Measurements from ENCODE around the gene FUNDC1.

The FUNDC1 gene

DNA sequence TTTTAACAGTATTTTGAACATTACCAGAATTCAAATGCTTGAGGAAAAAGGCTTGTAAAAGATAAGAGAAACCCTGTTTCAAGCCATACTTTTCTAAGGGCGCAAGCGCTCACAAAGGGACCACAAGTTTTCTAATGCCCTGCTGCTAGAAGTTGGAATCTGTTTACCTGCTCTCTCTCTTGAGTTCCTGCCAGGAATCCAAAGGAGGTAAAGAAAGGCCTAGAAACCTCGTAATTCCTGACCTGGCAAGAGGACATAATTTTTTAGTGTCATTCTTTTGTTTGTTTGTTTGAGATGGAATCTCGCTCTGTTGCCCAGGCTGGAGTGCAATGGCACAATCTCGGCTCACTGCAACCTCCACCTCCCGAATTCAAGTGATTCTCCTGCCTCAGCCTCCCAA lies 1.4 kb upstream of the FUNDC1 start:
- Histone ChIP-seq H3K27ac (ENCODE audit: insufficient read depth, low read depth, low read length, poor library complexity, severe bottlenecking) (no peak overlapping the region), H3K4me1 (ENCODE audit: control insufficient read depth, insufficient read depth, low read length) (no peaks in the 10 kb centered on the region), H3K27me3 (ENCODE audit: control insufficient read depth, insufficient read depth, low read length, poor library complexity, severe bottlenecking) (no peaks in the 10 kb centered on the region), H3K4me3 (ENCODE audit: insufficient read depth, low read depth, low read length) (no peak overlapping the region), H3K9me3 (ENCODE audit: control insufficient read depth, low read length) (no peaks in the 10 kb centered on the region), H3K36me3 (ENCODE audit: control insufficient read depth, insufficient read depth, low read length) (no peaks in the 10 kb centered on the region)
- 95% methylated on average over 5 to 6 of the region's 6 CpGs for WGBS, 2 experiments

DNA sequence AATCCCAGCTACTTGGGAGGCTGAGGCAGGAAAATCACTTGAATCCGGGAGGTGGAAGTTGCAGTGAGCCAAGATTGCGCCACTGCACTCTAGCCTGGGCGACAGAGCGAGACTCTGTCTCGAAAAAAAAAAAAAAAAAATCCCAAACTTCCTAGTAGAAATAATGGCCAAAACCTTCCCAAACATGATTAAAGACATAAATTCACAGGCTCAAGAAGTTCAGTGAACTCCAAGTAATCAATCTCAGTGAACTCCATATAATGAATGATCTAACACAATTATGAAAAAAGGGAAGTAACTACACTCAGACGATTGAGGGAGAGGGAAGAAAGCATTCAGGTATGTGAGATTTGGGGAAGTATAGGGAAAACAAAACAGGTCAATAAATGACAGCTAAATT lies 6.5 kb downstream of the FUNDC1 start:
- Histone ChIP-seq H3K27me3 (ENCODE audit: control insufficient read depth, insufficient read depth, low read length, poor library complexity, severe bottlenecking) (no peaks in the 10 kb centered on the region), H3K4me3 (ENCODE audit: insufficient read depth, low read depth, low read length) (no peak overlapping the region), H3K9me3 (ENCODE audit: control insufficient read depth, low read length) (no peaks in the 10 kb centered on the region), H3K4me1 (ENCODE audit: control insufficient read depth, insufficient read depth, low read length) (no peaks in the 10 kb centered on the region), H3K36me3 (ENCODE audit: control insufficient read depth, insufficient read depth, low read length) (no peaks in the 10 kb centered on the region), H3K27ac (ENCODE audit: insufficient read depth, low read depth, low read length, poor library complexity, severe bottlenecking) (no peak overlapping the region)
- WGBS, 2 experiments = 94 to 100% methylated on average over 5 to 6 of the region's 6 CpGs

DNA sequence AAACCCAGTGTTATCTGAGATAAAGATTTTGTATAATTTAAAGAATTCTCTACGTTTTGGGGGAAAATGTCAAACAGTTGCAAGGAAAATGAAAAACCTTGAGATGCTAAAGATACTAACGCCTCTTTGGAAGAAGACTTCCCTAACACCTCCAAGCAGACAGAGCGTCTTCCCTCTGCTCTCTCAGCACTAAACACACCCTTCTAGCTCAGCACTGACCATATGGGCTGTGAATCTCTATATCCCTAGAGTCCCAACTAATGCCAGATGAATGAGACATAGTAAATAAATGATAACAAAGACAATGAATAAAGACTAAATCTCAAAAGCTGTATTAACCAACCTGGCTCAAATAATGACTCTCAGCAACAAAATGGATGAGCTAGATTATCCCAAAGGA lies 13.3 kb downstream of the FUNDC1 start:
- Histone ChIP-seq H3K9me3 (ENCODE audit: control insufficient read depth, low read length) (no peaks in the 10 kb centered on the region), H3K27me3 (ENCODE audit: control insufficient read depth, insufficient read depth, low read length, poor library complexity, severe bottlenecking) (no peaks in the 10 kb centered on the region), H3K4me1 (ENCODE audit: control insufficient read depth, insufficient read depth, low read length) (no peaks in the 10 kb centered on the region), H3K4me3 (ENCODE audit: insufficient read depth, low read depth, low read length) (no peak overlapping the region), H3K36me3 (ENCODE audit: control insufficient read depth, insufficient read depth, low read length) (no peaks in the 10 kb centered on the region), H3K27ac (ENCODE audit: insufficient read depth, low read depth, low read length, poor library complexity, severe bottlenecking) (no peak overlapping the region)
- 94 to 98% methylated on average over 2 to 3 of the region's 3 CpGs for WGBS, 2 experiments

DNA sequence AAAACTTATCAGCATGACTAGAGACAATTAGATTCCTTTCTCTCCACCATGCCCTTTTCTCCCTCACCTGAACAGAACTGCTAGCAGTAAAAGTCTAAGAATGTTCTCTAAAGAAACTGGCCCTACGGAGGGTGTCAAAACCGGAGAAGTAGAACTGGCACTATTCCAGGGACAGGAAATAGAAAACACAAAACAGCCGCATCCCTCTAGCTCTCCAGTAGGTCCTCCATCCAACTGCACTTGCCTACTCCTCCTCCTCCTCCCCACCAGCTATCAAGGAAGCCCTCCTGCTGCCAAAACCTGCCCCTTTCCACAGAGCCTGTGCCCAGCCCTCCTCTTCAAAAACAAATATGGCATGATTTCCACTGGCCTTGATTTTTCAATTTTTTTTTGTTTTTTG lies 28.4 kb downstream of the FUNDC1 start:
- Histone ChIP-seq H3K36me3 (ENCODE audit: control insufficient read depth, insufficient read depth, low read length) (no peaks in the 10 kb centered on the region), H3K4me1 (ENCODE audit: control insufficient read depth, insufficient read depth, low read length) (no peaks in the 10 kb centered on the region), H3K9me3 (ENCODE audit: control insufficient read depth, low read length) (no peaks in the 10 kb centered on the region), H3K4me3 (ENCODE audit: insufficient read depth, low read depth, low read length) (no peak overlapping the region), H3K27ac (ENCODE audit: insufficient read depth, low read depth, low read length, poor library complexity, severe bottlenecking) (no peak overlapping the region), H3K27me3 (ENCODE audit: control insufficient read depth, insufficient read depth, low read length, poor library complexity, severe bottlenecking) (no peaks in the 10 kb centered on the region)
- 92 to 93% methylated on average over 3 of the region's 3 CpGs for WGBS, 2 experiments

DNA sequence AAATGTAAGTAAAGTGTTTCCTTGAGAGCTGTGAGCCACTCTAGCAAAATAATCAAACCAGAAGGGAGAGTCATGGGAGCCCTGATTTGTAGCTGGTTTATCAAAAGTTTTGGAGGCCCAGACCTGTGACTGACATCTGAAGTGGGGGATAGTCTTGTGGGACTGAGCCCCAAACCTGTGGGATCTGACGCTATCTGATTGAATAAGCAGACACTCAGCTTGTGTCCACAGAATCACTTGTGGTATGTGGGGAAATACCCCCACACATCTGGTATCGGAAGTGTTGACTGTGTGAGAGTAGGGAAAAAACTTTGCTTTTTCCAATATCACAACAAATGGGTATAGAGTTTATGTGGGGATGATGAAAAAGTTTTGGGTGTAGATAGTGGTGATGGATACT lies 35.4 kb downstream of the FUNDC1 start:
- no peaks in the 10 kb centered on the region for H3K9me3 ChIP-seq (ENCODE audit: control insufficient read depth, low read length)
- H3K27me3 ChIP-seq (ENCODE audit: control insufficient read depth, insufficient read depth, low read length, poor library complexity, severe bottlenecking) = no peaks in the 10 kb centered on the region
- H3K36me3 ChIP-seq (ENCODE audit: control insufficient read depth, insufficient read depth, low read length) = no peaks in the 10 kb centered on the region
- peaks cover 3% of the 10 kb centered on the region for H3K4me1 ChIP-seq (ENCODE audit: control insufficient read depth, insufficient read depth, low read length)
- H3K4me3 ChIP-seq (ENCODE audit: insufficient read depth, low read depth, low read length) = no peak overlapping the region
- H3K27ac ChIP-seq (ENCODE audit: insufficient read depth, low read depth, low read length, poor library complexity, severe bottlenecking) = no peak overlapping the region
- WGBS, 2 experiments = 72 to 100% methylated on average over 1 of the region's 2 CpGs

DNA sequence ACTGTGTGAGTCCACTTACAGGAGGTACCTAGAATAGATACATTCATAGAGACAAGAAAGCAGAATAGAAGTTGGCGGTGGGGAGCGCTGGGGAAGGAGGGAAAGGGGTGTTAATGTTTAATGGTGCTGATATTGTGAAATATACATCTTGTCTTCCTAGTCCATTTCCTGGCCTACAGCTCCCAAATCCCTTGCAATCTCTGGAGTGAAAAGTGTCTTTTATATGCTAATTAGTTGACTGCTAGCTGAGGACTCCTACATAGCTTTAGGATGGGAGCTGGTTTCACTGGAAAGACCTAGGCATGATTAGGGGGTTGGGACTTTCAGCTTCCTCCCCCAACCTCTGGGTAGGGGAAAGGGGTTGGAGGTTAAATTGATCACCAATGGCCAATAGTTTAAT lies 36.0 kb downstream of the FUNDC1 start:
- Histone ChIP-seq H3K4me1 (ENCODE audit: control insufficient read depth, insufficient read depth, low read length) (peaks cover 3% of the 10 kb centered on the region), H3K36me3 (ENCODE audit: control insufficient read depth, insufficient read depth, low read length) (no peaks in the 10 kb centered on the region), H3K27me3 (ENCODE audit: control insufficient read depth, insufficient read depth, low read length, poor library complexity, severe bottlenecking) (no peaks in the 10 kb centered on the region), H3K9me3 (ENCODE audit: control insufficient read depth, low read length) (no peaks in the 10 kb centered on the region), H3K27ac (ENCODE audit: insufficient read depth, low read depth, low read length, poor library complexity, severe bottlenecking) (no peak overlapping the region), H3K4me3 (ENCODE audit: insufficient read depth, low read depth, low read length) (no peak overlapping the region)
- WGBS, 2 experiments = 67% methylated on average over 2 of the region's 2 CpGs; no CpG with 5 or more reads in 1 of the 2 experiments

DNA sequence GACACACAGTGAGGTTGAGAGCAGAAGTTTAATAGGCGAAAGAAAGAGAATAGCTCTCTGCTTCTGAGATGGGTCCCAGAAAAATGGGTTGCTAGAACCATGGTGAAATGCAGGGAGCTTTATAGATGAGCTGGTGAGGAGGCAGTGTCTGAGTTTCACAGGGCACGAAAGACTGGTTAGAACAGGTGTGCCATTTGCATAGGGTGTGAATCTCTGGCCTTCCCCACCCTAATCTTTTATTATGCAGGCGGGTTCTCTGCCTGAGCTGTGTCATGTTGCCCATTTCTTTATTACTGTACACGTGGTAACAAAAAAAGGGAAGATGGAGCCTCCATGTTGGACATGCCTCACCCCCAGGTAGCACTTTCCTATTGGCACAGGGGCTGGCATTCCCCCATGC lies 39.1 kb downstream of the FUNDC1 start:
- Histone ChIP-seq H3K36me3 (ENCODE audit: control insufficient read depth, insufficient read depth, low read length) (no peaks in the 10 kb centered on the region), H3K4me3 (ENCODE audit: insufficient read depth, low read depth, low read length) (no peak overlapping the region), H3K9me3 (ENCODE audit: control insufficient read depth, low read length) (no peaks in the 10 kb centered on the region), H3K4me1 (ENCODE audit: control insufficient read depth, insufficient read depth, low read length) (peaks cover 3% of the 10 kb centered on the region), H3K27ac (ENCODE audit: insufficient read depth, low read depth, low read length, poor library complexity, severe bottlenecking) (no peak overlapping the region), H3K27me3 (ENCODE audit: control insufficient read depth, insufficient read depth, low read length, poor library complexity, severe bottlenecking) (no peaks in the 10 kb centered on the region)
- WGBS, 2 experiments = 74 to 79% methylated on average over 4 of the region's 4 CpGs

DNA sequence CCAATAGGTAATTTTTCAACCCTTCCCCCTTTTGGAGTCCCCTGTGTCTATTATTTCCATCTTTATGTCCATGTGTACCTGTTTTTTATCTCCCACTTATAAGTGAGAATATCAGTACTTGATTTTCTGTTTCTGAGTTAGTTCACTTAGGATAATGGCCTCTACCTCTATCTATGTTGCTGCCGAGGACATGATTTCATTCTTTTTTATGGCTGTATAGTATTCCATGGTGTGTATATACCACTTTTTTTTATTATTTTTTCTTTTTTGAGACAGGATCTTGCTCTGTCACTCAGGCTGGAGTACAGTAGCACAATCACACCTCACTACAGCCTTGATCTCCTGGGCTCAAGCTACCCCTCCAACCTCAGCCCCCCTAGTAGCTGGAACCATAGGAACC lies 47.6 kb downstream of the FUNDC1 start:
- Histone ChIP-seq H3K4me3 (ENCODE audit: insufficient read depth, low read depth, low read length) (no peak overlapping the region), H3K27ac (ENCODE audit: insufficient read depth, low read depth, low read length, poor library complexity, severe bottlenecking) (no peak overlapping the region), H3K27me3 (ENCODE audit: control insufficient read depth, insufficient read depth, low read length, poor library complexity, severe bottlenecking) (no peaks in the 10 kb centered on the region), H3K9me3 (ENCODE audit: control insufficient read depth, low read length) (no peaks in the 10 kb centered on the region), H3K4me1 (ENCODE audit: control insufficient read depth, insufficient read depth, low read length) (no peaks in the 10 kb centered on the region), H3K36me3 (ENCODE audit: control insufficient read depth, insufficient read depth, low read length) (no peaks in the 10 kb centered on the region)
- no CpG with 5 or more reads among the region's 1 CpG for WGBS, 2 experiments

DNA sequence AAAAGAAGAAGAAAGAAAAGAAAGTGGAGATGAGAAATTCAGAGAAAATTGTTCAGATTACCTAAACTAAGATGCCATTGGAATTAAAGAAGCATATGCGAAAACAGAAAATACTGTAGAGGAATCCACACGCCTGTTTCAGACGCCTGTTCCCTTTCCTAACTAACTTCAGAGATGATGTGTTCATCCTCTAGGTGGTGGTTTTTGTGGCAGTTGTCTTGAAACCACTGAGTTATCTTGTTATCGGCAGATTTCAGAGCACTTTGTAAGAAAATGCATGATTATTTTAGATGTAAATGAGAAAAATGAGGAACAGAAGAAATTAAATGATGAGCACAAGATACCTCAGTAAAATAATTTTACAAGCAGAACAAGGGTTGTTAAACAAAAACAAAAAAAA lies 48.3 kb downstream of the FUNDC1 start:
- H3K27me3 ChIP-seq (ENCODE audit: control insufficient read depth, insufficient read depth, low read length, poor library complexity, severe bottlenecking) = no peaks in the 10 kb centered on the region
- H3K36me3 ChIP-seq (ENCODE audit: control insufficient read depth, insufficient read depth, low read length) = no peaks in the 10 kb centered on the region
- no peak overlapping the region for H3K27ac ChIP-seq (ENCODE audit: insufficient read depth, low read depth, low read length, poor library complexity, severe bottlenecking)
- H3K9me3 ChIP-seq (ENCODE audit: control insufficient read depth, low read length) = no peaks in the 10 kb centered on the region
- WGBS, 2 experiments = 92 to 93% methylated on average over 4 of the region's 4 CpGs
- no peaks in the 10 kb centered on the region for H3K4me1 ChIP-seq (ENCODE audit: control insufficient read depth, insufficient read depth, low read length)
- H3K4me3 ChIP-seq (ENCODE audit: insufficient read depth, low read depth, low read length) = no peak overlapping the region

DNA sequence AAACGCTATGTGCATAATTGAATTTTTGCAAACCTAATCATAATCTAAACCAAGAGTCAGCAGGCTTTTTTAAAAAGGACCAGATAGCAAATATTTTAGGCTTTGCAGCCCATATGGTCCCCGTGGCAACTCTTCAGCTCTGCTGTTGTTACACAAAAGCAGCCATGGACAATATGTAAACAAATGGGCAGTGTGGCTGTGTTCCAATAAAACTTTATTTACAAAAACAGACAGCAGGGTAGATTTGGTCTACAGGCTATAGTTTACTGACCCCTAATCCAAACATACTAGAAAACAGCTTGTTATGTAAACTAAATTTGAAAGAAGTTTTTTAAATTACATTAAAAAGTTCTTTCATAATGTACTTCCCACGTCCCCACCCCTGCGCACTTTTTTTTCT lies 53.1 kb downstream of the FUNDC1 start:
- 88 to 94% methylated on average over 2 of the region's 4 CpGs for WGBS, 2 experiments
- H3K27ac ChIP-seq (ENCODE audit: insufficient read depth, low read depth, low read length, poor library complexity, severe bottlenecking) = no peak overlapping the region
- H3K36me3 ChIP-seq (ENCODE audit: control insufficient read depth, insufficient read depth, low read length) = no peaks in the 10 kb centered on the region
- H3K4me3 ChIP-seq (ENCODE audit: insufficient read depth, low read depth, low read length) = no peak overlapping the region
- no peaks in the 10 kb centered on the region for H3K4me1 ChIP-seq (ENCODE audit: control insufficient read depth, insufficient read depth, low read length)
- H3K27me3 ChIP-seq (ENCODE audit: control insufficient read depth, insufficient read depth, low read length, poor library complexity, severe bottlenecking) = no peaks in the 10 kb centered on the region
- no peaks in the 10 kb centered on the region for H3K9me3 ChIP-seq (ENCODE audit: control insufficient read depth, low read length)

DNA sequence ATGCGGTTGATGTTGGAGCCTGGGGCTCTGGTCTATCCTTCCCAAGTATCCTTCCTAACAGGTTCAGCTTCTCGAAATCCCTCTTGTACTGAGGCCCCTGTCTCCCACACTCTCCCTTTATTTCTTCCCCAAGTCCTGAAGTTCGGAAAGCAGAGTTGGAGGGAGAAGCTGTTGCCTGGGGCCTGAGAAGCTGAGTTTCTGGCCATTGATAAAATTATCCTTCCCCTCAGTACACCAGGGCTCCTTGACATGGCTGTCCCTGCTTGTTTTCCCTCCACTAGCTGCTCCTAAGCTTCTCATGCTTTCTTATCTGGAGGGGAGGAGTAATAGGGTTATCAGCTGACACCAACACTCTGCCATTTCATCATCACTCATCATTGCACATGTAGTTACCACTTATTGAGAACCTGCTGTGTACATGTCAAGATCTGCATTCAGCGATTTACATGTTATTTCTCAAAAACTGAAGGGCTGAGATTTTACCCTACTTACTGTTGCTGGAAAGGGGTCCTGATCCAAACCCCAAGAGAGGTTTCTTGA lies 58.0 kb downstream of the FUNDC1 start:
- Histone ChIP-seq H3K27me3 (ENCODE audit: control insufficient read depth, insufficient read depth, low read length, poor library complexity, severe bottlenecking) (no peaks in the 10 kb centered on the region), H3K9me3 (ENCODE audit: control insufficient read depth, low read length) (no peaks in the 10 kb centered on the region), H3K36me3 (ENCODE audit: control insufficient read depth, insufficient read depth, low read length) (no peaks in the 10 kb centered on the region), H3K27ac (ENCODE audit: insufficient read depth, low read depth, low read length, poor library complexity, severe bottlenecking) (no peak overlapping the region), H3K4me1 (ENCODE audit: control insufficient read depth, insufficient read depth, low read length) (no peaks in the 10 kb centered on the region), H3K4me3 (ENCODE audit: insufficient read depth, low read depth, low read length) (no peak overlapping the region)
- WGBS, 2 experiments = 92 to 95% methylated on average over 3 to 4 of the region's 4 CpGs
